ENCODE results near the gene PCGF1.

DNA sequence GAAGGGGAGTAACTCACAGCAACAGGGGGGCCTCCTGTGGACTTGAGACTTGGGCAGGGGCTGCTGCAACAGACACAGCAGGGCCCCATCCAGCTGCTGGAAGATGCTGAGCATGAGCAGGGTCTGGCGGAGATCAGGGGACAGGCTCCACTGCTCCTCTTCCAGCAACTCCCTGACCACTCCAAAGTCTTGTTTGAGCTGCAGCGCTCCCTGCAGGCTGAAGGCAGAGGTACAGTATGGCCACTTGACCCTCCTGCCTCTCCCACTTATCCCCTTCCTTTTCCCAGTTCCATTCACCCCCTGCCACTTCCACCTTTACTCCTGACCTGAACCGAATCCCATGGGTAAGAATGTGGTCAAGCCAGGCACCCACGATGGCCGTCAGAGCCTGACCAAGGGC is 32.6 kb downstream of the PCGF1 start:
- TF ChIP-seq, protein P1, sequence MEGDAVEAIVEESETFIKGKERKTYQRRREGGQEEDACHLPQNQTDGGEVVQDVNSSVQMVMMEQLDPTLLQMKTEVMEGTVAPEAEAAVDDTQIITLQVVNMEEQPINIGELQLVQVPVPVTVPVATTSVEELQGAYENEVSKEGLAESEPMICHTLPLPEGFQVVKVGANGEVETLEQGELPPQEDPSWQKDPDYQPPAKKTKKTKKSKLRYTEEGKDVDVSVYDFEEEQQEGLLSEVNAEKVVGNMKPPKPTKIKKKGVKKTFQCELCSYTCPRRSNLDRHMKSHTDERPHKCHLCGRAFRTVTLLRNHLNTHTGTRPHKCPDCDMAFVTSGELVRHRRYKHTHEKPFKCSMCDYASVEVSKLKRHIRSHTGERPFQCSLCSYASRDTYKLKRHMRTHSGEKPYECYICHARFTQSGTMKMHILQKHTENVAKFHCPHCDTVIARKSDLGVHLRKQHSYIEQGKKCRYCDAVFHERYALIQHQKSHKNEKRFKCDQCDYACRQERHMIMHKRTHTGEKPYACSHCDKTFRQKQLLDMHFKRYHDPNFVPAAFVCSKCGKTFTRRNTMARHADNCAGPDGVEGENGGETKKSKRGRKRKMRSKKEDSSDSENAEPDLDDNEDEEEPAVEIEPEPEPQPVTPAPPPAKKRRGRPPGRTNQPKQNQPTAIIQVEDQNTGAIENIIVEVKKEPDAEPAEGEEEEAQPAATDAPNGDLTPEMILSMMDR (IDR thresholded peaks at IDR 0.05; ENCODE audit: low read length), result peak; percentile 43
- TF ChIP-seq EZH2 (IDR thresholded peaks at IDR 0.05; ENCODE audit: borderline replicate concordance, low read length), result no peak
